HG03159 (cell line): Measurements from ENCODE around the gene EEA1.

Experiments used
- ATAC-seq: cut with Tn5 transposase; IDR thresholded peaks from one replicate; pipeline ENCODE4 v1.9.1; 2021; ENCODE audit warnings: mild to moderate bottlenecking, moderate library complexity; ENCODE audit not compliant: unreplicated experiment

The EEA1 gene

GRCh38 chr12:92939116-92939515 is 10.0 kb upstream of the EEA1 start:
- ATAC-seq: no peak

GRCh38 chr12:92938638-92939037 is 9.5 kb upstream of the EEA1 start:
- no peak for ATAC-seq

GRCh38 chr12:92938018-92938417 is 8.9 kb upstream of the EEA1 start:
- no peak for ATAC-seq

GRCh38 chr12:92933606-92934005 is 4.5 kb upstream of the EEA1 start:
- no peak for ATAC-seq

GRCh38 chr12:92930421-92930820 is 1.3 kb upstream of the EEA1 start:
- no peak for ATAC-seq

- ATAC-seq: no peak
Observed at GRCh38 chr12:92929983-92930382, 888 bp upstream of the EEA1 start.

- peak; percentile 12 for ATAC-seq
Observed at GRCh38 chr12:92928421-92928961, 604 bp downstream of the EEA1 start.

- ATAC-seq: no peak
Observed at GRCh38 chr12:92927436-92928281, 1.4 kb downstream of the EEA1 start.

GRCh38 chr12:92927055-92927435 is 2.0 kb downstream of the EEA1 start:
- no peak for ATAC-seq

- ATAC-seq: no peak
Observed at GRCh38 chr12:92926549-92926948, 2.5 kb downstream of the EEA1 start.

- peak; percentile 88 for ATAC-seq
Observed at GRCh38 chr12:92921877-92922276, 7.2 kb downstream of the EEA1 start.

GRCh38 chr12:92915365-92915764 is 13.7 kb downstream of the EEA1 start:
- ATAC-seq: no peak

- no peak for ATAC-seq
Observed at GRCh38 chr12:92914170-92914569, 14.9 kb downstream of the EEA1 start.

- ATAC-seq: no peak
Observed at GRCh38 chr12:92912672-92913071, 16.4 kb downstream of the EEA1 start.

GRCh38 chr12:92912052-92912451 is 17.0 kb downstream of the EEA1 start:
- no peak for ATAC-seq

GRCh38 chr12:92911339-92911738 is 17.8 kb downstream of the EEA1 start:
- no peak for ATAC-seq

- ATAC-seq: no peak
Observed at GRCh38 chr12:92908108-92908507, 21.0 kb downstream of the EEA1 start.

- no peak for ATAC-seq
Observed at GRCh38 chr12:92905811-92906554, 23.1 kb downstream of the EEA1 start.

GRCh38 chr12:92905258-92905810 is 23.8 kb downstream of the EEA1 start:
- no peak for ATAC-seq

- ATAC-seq: no peak
Observed at GRCh38 chr12:92900941-92901340, 28.2 kb downstream of the EEA1 start.

GRCh38 chr12:92899386-92900001 is 29.6 kb downstream of the EEA1 start:
- ATAC-seq: no peak
